CD4-positive, alpha-beta T cell treated with Interleukin-17A for 1 hour (primary cell): Measurements from ENCODE around the gene LRP1B.

Experiments used
- DNase-seq: peaks from one replicate; pipeline ENCODE4 v3.0.0-alpha.2; 2020

LRP1B gene

DNA sequence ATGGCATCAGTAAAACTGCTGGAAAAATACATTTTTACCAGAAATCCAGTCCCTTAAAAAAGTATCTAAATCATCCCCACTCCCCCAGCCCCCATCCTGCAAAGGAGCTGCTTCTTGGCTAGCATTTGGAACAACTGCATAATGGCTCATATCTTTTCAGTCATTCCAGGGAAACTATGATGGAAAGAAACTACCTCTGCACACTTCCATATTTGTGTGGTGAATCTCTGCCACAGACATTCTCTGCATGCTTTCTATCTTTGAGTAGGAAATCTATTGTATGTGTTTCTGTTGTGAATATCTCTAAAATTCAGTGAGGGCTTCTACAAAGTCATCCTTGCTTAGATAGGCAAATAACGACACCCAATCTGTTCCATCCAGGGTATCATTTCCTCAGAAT, 632.3 kb downstream of the LRP1B start:
- DNase-seq = no peak

DNA sequence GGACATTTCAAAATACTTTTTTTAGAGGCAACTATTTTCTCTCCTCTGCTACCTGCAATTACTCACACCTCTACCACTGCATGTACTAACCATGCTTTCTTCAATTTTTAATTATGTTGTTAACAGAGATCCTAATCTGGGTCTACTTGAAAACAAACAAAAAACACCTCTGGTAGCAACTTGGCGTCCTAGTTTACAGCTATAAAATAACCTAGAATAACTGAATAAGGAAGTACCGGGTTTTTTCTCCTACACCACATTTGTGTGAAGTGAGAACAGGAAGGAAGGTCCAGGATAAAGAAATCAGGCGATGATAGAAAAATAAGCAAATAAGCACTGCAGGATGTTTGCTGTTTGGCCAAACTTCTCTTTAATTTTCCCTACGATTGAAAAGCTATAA, 633.5 kb downstream of the LRP1B start:
- no peak for DNase-seq

- DNase-seq = no peak
Observed at GRCh38 chr2:141496810-141497209, 634.0 kb downstream of the LRP1B start.

- DNase-seq = no peak
Observed at GRCh38 chr2:141493936-141494335, 636.9 kb downstream of the LRP1B start.

DNA sequence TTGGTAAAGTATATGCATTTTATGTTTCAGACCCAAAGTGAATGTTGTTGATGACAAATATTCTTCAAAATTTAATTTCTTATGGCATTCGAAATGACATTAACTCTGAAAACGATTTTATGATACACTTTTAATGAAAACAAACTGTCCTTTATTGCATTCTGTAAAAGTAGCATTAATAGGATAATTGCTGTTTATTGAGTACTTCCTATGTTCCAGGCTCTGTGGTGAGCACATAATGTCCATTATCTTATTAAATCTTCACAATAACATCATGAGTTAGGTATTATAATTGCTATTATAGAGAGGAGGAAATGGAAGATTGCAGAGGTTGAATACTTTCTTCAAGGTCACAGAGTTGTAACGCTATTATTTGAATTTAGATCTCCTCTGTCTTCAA, 638.0 kb downstream of the LRP1B start:
- DNase-seq = no peak

GRCh38 chr2:141490886-141491285, 639.9 kb downstream of the LRP1B start:
- DNase-seq = no peak

DNA sequence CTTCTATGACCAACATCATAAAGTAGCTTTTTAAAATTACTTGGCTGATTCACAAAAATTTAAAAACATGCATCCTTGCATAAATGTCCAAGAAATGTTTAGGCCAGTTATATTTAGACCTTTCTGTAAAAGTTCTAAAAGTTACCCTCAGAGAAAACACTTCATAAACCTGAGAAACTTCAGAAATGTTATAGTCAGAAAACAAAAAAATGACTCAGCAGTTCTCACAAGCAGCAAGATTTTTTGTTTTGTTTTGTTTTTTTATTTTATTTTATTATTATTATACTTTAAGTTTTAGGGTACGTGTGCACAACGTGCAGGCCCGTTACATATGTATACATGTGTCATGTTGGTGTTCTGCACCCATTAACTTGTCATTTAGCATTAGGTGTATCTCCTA, 648.1 kb downstream of the LRP1B start:
- no peak for DNase-seq

DNA sequence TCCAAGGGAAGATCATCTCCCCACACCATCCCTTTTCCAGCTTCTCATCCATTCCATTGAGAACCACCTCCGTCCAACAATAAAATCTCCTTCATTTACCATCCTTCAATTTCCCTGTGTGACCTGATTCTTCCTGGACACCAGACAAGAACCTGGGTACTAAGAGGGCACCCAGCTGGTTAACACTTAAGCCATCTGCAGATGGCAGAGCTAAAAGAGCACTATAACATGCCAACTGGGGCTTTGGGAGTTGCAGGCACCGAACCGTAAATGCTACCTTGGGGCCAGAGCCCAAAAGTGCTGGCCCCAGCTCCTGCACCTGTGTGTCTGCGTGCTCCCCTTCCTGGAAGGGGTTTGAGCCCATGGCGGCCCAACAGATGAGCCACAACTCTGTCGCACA, 655.0 kb downstream of the LRP1B start:
- DNase-seq = no peak

- DNase-seq = no peak
Observed at GRCh38 chr2:141468761-141469160, 662.1 kb downstream of the LRP1B start.

DNA sequence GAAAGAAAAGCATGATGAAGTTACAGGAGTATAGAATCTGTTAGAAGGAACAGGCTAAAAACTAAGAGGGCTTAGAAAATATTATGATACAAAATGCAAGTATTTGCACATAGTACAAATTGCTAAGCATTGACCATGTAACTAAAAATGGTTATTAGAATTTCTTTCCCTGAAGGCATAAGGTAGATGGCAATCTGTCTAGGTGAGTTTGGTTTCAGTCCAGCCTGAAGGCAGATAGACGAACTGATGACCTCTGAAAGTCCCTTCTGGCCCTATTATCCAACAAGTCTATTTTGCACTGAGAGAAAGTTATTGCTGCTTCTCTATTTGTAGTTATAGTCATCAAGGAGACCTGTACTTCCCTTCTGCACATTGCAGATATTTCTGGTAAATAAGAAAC, 663.5 kb downstream of the LRP1B start:
- no peak for DNase-seq

DNA sequence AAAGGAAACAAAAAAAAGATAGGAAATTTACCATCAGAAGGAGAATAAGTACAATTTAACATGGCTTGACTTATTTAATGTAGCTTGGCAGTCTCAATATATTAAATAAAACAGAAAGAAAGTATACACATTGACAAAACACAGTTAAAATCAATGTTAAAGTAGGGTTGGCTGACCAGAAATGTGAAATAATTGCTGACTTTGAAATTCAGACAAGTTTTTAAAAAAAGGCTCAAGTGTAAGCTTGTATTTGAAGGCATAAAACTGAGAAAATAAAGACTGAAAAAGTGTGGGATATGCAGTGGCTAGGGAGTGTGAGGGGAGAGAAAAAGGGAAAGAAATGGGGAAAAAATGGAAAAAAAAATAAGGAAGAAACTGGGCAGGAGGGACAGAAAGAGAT, 665.8 kb downstream of the LRP1B start:
- DNase-seq = no peak

DNA sequence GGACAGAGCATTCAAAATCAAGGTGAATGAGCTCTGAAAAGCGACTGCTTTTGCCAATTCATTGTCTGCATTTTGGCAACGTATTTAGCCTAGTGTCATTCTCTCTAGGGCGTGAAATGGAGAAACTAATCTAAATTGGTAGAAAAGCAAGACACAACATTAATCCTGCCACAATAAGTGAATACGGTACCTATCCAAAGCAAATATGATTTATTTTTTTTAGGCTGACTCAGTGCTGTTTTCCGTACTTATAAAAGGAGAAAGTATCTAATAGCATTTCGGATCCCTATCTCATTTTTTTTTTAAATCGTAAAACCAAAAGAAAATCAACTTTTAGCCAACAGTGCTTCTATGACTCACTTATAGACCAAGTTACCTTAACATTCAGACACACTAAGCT, 672.5 kb downstream of the LRP1B start:
- no peak for DNase-seq

DNA sequence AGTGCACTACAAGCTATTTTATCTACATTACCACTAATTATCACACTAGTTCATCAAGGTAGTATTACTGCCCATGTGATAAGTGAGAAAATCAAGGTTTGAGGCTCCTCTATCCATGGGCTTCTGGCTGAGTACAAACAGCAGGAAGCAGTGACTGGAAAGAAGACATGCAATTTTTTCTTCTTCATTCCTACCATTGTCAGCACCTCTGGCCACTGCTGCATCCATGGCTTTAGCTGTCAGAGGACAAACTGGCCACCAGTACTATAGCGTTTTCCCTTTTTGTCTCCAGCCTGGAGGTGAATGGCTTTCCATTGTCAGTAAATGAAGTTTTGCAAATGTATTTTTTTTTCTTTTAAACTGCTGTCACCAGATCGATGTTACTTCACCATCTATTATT, 674.9 kb downstream of the LRP1B start:
- no peak for DNase-seq

- no peak for DNase-seq
Observed at GRCh38 chr2:141455211-141455826, 675.5 kb downstream of the LRP1B start.

DNA sequence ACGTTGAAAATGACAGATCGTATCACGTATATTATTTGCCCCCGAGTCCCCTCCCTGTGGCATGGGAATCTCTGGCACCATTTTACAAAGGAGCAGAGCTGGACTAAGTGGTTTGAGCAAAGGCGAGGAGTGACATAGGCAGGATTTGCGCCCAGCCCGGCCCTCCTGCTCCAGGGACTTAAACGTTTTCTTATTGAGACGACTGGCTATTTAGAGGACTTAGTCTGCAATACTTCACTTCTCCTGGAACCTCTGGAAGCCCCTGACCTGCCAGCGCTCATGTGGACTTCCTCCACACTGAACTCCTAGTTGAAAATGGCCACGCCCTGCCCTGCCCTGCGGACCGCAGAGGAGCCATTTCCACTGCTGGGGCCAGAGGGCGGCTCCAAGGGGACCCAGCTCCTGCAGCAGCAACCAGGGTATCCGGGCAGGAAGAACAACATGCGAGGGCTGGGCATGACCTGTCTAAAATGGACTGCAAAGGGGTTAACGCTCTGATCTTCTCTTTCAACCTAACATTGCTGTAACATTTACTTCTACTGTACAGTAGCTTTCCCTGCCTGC, 690.7 kb downstream of the LRP1B start:
- DNase-seq = no peak

- no peak for DNase-seq
Observed at GRCh38 chr2:141439524-141439923, 691.3 kb downstream of the LRP1B start.

DNA sequence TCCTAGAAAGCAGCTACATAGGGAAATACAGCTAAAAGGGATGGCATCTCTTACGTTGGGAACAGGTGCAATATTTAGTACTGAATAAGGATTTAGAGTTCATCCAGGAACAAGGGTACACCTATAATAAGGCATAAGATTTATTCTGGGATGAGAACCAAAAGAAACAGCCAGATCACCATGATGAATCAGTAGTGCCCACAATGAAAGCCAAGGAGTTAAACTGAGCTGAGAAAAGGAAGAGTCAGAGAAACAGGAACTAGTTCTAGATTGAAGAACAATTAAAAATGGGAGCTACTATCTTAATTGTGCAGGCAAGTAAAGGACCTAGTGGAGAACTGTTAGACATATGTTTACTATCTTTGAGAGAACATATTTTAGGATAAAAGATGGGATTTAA, 692.3 kb downstream of the LRP1B start:
- no peak for DNase-seq

- no peak for DNase-seq
Observed at GRCh38 chr2:141437521-141437920, 693.3 kb downstream of the LRP1B start.

GRCh38 chr2:141423124-141423523, 707.7 kb downstream of the LRP1B start:
- DNase-seq = no peak

- no peak for DNase-seq
Observed at GRCh38 chr2:141417246-141417797, 713.5 kb downstream of the LRP1B start.

DNA sequence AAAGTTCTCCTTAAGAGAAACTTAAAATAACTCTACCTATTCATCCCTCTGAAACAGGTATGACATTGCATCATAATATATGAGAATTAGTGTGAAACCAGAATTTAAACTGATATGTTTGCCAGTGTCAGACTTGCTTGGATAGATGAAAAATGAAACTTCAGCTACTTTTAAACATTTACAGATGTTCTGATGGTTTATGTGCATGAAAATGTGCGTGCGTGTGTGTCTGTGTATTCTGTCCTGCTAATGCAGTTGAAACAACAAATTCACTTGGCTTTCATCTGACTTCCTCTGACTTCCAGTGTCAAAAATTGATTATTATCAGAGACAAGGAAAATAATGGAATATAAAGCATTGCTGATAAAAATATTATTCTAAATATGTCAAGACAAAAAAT, 719.4 kb downstream of the LRP1B start:
- no peak for DNase-seq

- DNase-seq = no peak
Observed at GRCh38 chr2:141399270-141399669, 731.5 kb downstream of the LRP1B start.

GRCh38 chr2:141393214-141393545, 737.6 kb downstream of the LRP1B start:
- DNase-seq = no peak

- no peak for DNase-seq
Observed at GRCh38 chr2:141392517-141393213, 738.2 kb downstream of the LRP1B start.

GRCh38 chr2:141386168-141386567, 744.6 kb downstream of the LRP1B start:
- DNase-seq = no peak
